HepG2 (cell line): ENCODE data around the gene SEMA7A. TPM values are rescaled to one million over a fixed set of nuclear protein-coding genes. Genes with fewer than 3 reads are reported as not detected.

Experiments
- AFF4 ChIP-seq: sonication (generic); formaldehyde crosslinking; IDR thresholded peaks from 2 replicates; pipeline ENCODE4 v1.4.0; 2020; ENCODE audit warnings: missing genetic modification reagents
- GFI1 ChIP-seq: sonication (generic); formaldehyde crosslinking; IDR thresholded peaks from 2 replicates; pipeline ENCODE4 v1.5.0; 2020; ENCODE audit warnings: missing genetic modification reagents, mild to moderate bottlenecking, borderline replicate concordance
- NFIC ChIP-seq: IDR thresholded peaks from 2 replicates; pipeline ENCODE4 v1.6.1; 2012; ENCODE audit warnings: mild to moderate bottlenecking, low read length, inconsistent platforms
- NFYC ChIP-seq: IDR thresholded peaks from 2 replicates; pipeline ENCODE4 v1.6.1; 2016; ENCODE audit warnings: missing genetic modification reagents, missing compliant biosample characterization
- ZBTB40 ChIP-seq, 2 experiments: fragments of 450-650 bp in 1 of 2; sonication (generic) in 1 of 2; formaldehyde crosslinking in 1 of 2; IDR thresholded peaks; 2 replicates each; pipeline versions ENCODE4 v1.6.1 to v1.8.0; 2016 to 2022; ENCODE audit warnings: antibody characterized with exemption in 1 of 2, mild to moderate bottlenecking in 1 of 2, missing genetic modification reagents in 1 of 2
- polyA plus RNA-seq, 8 experiments: library from polyadenylated mRNA; depleted of rRNA in 3 of 8; stranded (reverse) in 7 of 8; unstranded in 1 of 8; fragments of >200 nt; fragmentation: Illumina TruSeq in 4 of 8; extraction: Trizol in 4 of 8; gene quantifications; 2 replicates each; pipeline versions ENCODE4 v1.2.1 to v1.2.3, GENCODE V29; 2011 to 2016; ENCODE audit warnings: low read depth in 4 of 8, missing spikeins in 1 of 8, mixed read lengths in 1 of 8; ENCODE audit not compliant: insufficient read depth in 1 of 8
- total RNA-seq, 5 experiments: library from RNA; depleted of rRNA; stranded (reverse); fragments of >200 nt; fragmentation: Illumina TruSeq; extraction: Trizol; gene quantifications; 2 replicates each; pipeline ENCODE4 v1.2.3, GENCODE V29; 2016; ENCODE audit warnings: low read depth in 1 of 5
- TF ChIP-seq, protein P1 (sequence below): sonication (generic); formaldehyde crosslinking; IDR thresholded peaks from 2 replicates; pipeline ENCODE4 v1.4.0; 2020; ENCODE audit warnings: missing genetic modification reagents
- TF ChIP-seq, protein P2 (sequence below): sonication (generic); IDR thresholded peaks from 2 replicates; pipeline ENCODE4 v1.6.1; 2016; ENCODE audit warnings: low read depth, borderline replicate concordance
- TF ChIP-seq, protein P3 (sequence below): sonication (generic); formaldehyde crosslinking; IDR thresholded peaks from 2 replicates; pipeline ENCODE4 v1.4.0; 2020; ENCODE audit warnings: mild to moderate bottlenecking, low read depth, missing genetic modification reagents

SEMA7A gene
- total and polyA plus RNA-seq, 2 of the 13 experiments (the other 11 are each of a cell fraction or from before 2014, with no cell fraction given) = 9.0 to 15.8 TPM

- TF ChIP-seq ZBTB40 (IDR thresholded peaks at IDR 0.05) (peak; percentile 76), ZBTB40 (CRISPR knock-in tag; IDR thresholded peaks at IDR 0.05) (peak; percentile 82; the same call in 1 of the 2 replicates), GFI1 (peak; percentile 65), AFF4 (CRISPR knock-in tag) (no peak), NFYC (peak; percentile 66), NFIC (peak; percentile 45)
- TF ChIP-seq, protein P1, sequence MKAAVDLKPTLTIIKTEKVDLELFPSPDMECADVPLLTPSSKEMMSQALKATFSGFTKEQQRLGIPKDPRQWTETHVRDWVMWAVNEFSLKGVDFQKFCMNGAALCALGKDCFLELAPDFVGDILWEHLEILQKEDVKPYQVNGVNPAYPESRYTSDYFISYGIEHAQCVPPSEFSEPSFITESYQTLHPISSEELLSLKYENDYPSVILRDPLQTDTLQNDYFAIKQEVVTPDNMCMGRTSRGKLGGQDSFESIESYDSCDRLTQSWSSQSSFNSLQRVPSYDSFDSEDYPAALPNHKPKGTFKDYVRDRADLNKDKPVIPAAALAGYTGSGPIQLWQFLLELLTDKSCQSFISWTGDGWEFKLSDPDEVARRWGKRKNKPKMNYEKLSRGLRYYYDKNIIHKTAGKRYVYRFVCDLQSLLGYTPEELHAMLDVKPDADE (CRISPR knock-in tag) = no peak
- TF ChIP-seq, protein P2, sequence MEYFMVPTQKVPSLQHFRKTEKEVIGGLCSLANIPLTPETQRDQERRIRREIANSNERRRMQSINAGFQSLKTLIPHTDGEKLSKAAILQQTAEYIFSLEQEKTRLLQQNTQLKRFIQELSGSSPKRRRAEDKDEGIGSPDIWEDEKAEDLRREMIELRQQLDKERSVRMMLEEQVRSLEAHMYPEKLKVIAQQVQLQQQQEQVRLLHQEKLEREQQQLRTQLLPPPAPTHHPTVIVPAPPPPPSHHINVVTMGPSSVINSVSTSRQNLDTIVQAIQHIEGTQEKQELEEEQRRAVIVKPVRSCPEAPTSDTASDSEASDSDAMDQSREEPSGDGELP = peak; percentile 66; the same call in 1 of the 2 replicates
- TF ChIP-seq, protein P3, sequence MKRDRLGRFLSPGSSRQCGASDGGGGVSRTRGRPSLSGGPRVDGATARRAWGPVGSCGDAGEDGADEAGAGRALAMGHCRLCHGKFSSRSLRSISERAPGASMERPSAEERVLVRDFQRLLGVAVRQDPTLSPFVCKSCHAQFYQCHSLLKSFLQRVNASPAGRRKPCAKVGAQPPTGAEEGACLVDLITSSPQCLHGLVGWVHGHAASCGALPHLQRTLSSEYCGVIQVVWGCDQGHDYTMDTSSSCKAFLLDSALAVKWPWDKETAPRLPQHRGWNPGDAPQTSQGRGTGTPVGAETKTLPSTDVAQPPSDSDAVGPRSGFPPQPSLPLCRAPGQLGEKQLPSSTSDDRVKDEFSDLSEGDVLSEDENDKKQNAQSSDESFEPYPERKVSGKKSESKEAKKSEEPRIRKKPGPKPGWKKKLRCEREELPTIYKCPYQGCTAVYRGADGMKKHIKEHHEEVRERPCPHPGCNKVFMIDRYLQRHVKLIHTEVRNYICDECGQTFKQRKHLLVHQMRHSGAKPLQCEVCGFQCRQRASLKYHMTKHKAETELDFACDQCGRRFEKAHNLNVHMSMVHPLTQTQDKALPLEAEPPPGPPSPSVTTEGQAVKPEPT (CRISPR knock-in tag) = no peak
Observed at GRCh38 chr15:74460871-74461846, 27.4 kb upstream of the SEMA7A start, which contains the start of gene UBL7 (continued).
